Measurements from ENCODE around the gene NMNAT2.
"Not testable (repeated sequence)": the region's sequence is repeated elsewhere in the genome, so short reads cannot be mapped to it uniquely, and the experiment has no call there.

The NMNAT2 gene

DNA sequence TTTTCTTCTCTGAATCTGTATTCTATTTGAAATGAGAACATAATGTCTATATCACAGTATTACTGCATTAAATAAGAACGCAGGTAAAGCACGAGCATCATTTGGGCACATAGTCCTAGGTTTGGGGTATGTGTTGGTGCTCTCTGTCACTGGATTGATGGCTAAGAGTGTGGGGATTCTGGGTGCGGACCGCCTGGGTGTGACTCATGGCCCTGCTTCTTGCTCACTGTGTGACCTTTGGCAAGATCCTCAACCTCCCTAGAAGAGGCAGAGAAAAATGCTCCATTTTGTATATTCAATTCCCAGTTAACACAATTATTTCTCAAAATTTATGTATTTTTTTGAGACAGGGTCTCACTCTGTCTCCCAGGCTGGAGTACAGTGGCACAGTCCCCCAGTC lies 132.4 kb downstream of the NMNAT2 start:
- DNase-seq (ENCODE audit: low spot score) = no peak

- DNase-seq (ENCODE audit: low spot score) = no peak
Measured at GRCh38 chr1:183285256-183285655, 132.9 kb downstream of the NMNAT2 start.

DNA sequence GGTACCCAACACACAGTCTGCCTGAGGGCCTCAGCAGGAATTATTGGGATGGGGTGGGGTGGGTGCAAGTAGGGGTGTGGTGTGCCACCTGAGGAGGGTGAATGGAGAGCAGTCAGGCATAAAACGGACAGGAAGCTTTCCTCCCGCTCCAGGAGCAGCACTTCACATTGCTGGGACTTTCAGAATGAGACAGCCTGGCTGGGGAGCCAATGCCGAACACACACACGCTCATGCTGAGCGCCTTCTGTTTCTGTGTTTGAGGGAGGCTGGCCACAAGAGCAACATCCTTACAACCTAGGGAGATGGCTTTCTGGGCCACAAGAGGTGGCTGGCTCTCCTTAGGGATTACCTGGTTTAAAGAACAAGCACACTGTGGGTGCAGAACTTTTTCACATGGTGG lies 134.1 kb downstream of the NMNAT2 start:
- no peak for DNase-seq (ENCODE audit: low spot score)

- DNase-seq (ENCODE audit: low spot score) = no peak
Measured at GRCh38 chr1:183283286-183283685, 134.9 kb downstream of the NMNAT2 start.

DNA sequence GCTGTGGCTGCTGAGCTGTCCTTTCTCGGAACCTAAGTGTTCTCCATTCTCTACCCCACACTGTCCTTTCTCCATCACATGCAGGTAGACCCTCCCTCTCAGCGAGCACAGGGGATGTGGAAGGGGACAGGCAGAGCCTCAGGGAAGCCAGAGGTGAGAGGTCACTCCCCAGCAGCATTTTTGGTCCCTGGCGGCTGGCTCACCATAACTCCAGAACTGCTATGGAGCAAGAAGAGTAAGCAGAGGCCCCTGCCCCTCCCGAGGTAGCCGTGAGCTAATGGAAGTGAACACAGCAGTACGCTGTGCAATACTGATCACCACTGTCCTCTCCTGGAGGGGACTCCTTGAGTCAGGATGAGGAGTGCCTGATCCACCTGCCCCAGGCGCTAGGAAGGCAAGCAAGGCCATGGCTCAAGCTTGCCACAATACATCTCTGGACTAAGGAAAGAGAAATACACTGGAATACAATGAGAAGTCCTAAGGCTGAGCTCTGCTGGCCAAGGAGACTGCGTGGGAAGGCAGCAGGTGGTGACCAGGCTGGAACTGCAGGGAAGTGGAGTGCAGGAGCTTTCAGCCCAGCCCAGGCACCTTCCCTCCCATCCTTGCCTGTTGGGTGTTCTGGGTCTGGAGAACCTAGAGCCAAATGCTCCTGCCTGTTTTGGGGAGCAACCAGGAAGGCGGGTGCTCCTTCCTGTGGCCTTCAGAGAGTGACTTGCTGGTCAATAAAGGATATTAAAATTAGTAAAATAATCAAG lies 135.9 kb downstream of the NMNAT2 start:
- no peak for DNase-seq (ENCODE audit: low spot score)

DNA sequence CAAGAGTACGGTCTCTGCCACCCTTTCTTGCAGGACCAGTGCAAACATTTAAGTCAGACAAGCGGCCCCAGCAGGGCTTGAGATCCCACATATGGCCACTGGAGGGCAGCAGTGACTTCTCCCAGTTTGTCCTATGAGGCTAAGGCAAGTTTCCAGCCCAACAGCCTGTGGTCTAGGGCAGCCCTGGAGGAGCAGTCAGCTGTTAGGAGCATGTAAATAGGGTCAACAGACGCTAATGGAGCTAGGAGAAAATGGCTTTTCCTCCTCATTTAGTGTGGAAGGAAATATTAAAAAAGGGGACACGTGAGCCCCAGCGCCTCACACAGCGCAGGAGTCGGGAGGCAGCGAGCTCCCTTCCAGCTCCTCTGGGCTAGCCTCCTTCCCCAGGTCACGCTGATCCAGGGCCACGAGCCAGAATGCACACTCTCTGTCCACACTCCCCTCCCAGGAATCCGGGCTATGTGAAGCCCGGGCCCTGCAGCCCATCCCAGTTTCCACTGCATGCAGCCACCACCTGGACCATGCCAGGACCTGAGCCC lies 136.6 kb downstream of the NMNAT2 start:
- DNase-seq (ENCODE audit: low spot score) = peak; percentile 62

GRCh38 chr1:183281039-183281438 lies 137.1 kb downstream of the NMNAT2 start:
- DNase-seq (ENCODE audit: low spot score) = no peak

- no peak for DNase-seq (ENCODE audit: low spot score)
Measured at GRCh38 chr1:183279835-183280234, 138.3 kb downstream of the NMNAT2 start.

DNA sequence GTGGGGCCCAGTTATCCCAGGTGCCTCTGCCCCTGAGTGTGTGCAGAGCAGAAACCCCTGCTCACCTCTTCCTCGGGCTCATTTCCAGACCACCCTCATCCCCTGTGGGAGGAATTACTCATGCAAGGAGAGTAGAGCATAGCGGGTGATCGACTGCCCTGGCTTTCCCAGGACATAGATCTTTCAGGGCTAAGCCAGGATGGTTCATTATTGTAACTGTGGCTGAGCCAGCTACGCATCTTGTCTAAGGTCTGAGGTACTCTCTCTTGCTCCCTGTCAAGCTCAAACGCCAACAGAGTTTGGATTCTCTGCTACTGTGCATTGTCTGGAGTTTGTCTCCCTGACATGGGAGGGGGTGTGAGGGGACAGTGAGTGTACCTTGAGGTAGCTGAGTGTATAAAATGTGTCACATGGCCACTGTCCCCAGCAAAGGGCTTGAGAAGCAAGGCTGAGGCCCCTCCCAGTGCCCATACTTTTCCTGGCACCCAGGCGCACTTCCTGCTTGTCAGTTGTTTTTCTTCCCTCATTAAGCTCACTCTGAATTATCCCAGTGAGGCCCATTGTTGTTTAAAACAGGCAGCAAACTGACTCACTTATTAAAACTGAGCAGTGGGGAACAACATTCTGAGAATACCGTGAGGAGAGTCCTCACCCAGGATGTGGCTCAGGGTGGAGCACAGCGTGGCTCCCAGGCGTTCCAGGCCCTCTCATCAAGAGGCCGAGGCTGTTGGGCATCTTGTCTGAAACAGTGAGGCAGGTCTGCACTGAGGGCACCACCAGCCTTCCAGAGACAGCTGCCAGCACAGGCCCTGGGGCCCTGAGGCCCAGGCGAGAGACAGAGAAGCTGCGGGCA lies 139.2 kb downstream of the NMNAT2 start:
- no peak for DNase-seq (ENCODE audit: low spot score)

- no peak for DNase-seq (ENCODE audit: low spot score)
Measured at GRCh38 chr1:183277821-183278738, 140.1 kb downstream of the NMNAT2 start.

- DNase-seq (ENCODE audit: low spot score) = no peak
Measured at GRCh38 chr1:183276386-183277080, 141.6 kb downstream of the NMNAT2 start.

GRCh38 chr1:183275322-183275721 lies 142.9 kb downstream of the NMNAT2 start:
- DNase-seq (ENCODE audit: low spot score) = no peak

GRCh38 chr1:183274836-183275235 lies 143.3 kb downstream of the NMNAT2 start:
- DNase-seq (ENCODE audit: low spot score) = no peak

- DNase-seq (ENCODE audit: low spot score) = not testable (repeated sequence)
Measured at GRCh38 chr1:183273984-183274383, 144.2 kb downstream of the NMNAT2 start.

DNA sequence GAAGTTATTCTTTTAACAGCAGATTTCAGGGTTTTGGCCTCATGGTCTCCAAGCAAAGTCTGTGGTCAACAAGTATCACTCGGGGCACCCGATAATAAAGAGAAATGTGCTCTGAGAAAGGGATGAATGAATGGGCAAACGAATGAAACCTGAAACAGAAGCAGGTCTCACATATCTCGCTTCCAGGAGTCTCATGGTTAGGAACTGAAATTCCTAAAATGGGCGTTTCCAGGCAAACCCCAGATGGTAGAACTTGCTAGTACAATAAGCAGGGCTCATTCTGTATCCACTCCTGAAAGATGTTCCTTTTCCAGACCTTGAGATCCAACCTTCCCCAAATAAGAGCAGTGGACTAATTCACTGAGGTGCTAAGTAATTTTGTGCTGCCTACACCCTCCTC lies 144.9 kb downstream of the NMNAT2 start:
- no peak for DNase-seq (ENCODE audit: low spot score)

DNA sequence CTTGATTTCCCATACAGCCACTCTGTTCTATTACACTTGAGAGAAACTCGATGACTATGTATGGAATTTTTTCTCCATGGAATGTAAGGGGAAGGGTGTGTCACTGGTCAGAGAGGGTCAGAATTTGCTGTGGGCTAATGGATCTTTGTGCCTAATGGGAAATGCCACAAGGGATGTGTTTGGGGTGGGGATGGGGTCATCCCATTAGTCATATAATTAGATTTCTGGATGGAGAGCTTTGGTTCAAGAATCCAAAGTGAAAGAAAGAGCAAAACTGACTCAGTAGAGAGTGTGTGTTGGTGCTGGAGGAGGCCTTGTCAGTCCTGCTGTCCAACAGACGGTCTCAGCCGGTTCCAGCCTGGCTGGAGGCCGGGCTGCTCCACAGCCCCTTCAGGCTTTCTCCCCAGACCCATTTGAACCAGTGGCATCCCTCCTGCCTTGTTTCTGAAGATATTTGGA lies 145.8 kb downstream of the NMNAT2 start:
- no peak for DNase-seq (ENCODE audit: low spot score)

GRCh38 chr1:183270541-183271141 lies 147.5 kb downstream of the NMNAT2 start:
- DNase-seq (ENCODE audit: low spot score) = no peak

DNA sequence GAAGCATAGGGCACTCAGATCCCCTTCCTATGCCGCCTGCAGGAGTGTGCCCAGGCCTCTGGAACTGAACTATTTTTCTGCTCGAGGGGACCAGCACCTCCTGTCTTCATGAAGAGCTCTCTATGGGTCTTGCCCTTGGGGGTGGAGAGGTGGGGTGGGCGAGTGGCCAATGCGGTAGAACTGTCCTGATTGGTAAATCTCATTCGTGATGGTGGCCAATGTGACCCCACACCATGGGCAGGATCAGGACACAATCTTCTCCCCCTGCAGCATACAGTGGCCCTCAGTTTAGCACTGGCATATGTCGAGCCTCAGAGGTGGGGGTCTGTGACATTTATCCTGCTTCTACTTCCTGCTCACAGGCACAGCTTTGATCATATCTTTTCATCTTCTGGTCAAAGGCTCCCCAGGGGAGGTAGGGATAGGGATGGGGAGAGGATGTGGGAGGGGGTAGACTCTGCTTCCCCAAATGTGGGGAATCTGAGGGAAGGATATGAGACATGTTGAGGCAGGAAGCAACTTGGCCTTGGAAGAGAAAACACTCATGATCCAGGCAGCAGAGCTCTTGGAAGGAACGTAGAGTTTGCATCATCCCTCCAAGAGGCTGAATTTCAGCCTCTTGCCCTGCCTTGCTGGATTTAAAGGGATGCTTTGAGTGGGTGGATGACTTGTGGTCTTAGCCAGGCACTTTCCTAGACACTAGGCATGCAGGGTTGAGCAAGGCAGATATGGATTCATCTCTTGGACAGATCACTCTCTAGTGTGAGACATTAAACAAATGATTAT lies 150.3 kb downstream of the NMNAT2 start:
- no peak for DNase-seq (ENCODE audit: low spot score)

DNA sequence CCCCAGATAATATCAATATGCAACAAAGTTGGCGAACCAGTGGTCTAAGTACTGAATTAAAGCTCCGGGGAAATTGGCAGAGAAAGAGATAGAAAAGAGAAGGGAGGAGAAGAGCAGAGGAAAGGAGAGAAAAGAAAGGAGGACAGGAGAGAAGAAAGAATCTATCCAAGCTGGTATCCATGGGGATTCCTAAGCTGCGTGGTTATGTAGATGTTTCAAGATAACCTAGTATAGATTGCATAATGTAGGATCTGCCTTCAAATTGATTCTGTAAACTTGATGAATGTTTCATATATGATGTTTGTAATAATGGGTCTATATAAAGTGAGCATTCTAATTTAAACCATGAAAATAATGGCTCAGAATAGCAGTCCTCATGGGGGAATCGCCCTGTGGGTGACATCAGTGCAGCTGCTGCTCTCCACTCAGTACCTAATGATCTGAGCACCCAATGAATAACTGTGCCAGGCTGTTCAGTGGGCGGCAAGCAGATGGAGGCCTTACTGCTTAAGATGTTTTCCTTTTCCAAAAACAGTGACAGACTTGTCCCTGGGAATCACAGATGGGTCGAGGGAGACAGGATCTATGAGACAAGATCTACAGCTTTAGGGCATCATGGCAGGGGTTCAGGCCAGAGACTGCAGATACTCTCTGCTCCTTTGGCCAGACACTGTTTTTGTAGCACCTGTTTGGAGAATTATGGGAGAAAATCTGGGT lies 154.1 kb downstream of the NMNAT2 start:
- DNase-seq (ENCODE audit: low spot score) = no peak

Measured in HuH-7.5 (cell line).